HG03025 (cell line): ENCODE data around the gene SCP2D1.

Source experiments
- ATAC-seq: cut with Tn5 transposase; IDR thresholded peaks from one replicate; pipeline ENCODE4 v1.9.1; 2021; ENCODE audit warnings: mild to moderate bottlenecking, moderate library complexity; ENCODE audit not compliant: unreplicated experiment, low FRiP score

Gene SCP2D1

DNA sequence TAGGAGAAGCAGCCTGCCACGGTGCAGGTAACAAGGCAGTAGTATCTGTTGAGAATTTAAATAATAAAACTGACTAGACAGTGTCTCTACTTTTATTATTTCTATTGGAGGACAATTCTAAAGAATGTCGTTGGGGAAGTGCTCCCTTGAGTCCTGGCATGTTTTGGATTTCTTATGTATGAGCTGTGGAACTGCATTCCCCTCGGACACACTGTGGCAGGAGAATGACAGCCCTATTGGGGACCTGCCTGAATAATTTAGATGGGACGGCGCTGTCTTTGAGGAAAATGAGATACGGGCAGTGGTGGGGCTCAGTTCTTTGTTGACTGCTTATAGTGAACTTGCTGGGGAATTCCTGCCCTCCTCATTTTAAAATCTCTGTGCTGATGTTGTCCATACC is 2.4 kb upstream of the SCP2D1 start:
- no peak for ATAC-seq

- ATAC-seq: no peak
Measured at GRCh38 chr20:18811904-18812303, 1.7 kb upstream of the SCP2D1 start.

- ATAC-seq: no peak
Measured at GRCh38 chr20:18815194-18815942, 1.8 kb downstream of the SCP2D1 start.

GRCh38 chr20:18822832-18823231 is 9.2 kb downstream of the SCP2D1 start:
- no peak for ATAC-seq

DNA sequence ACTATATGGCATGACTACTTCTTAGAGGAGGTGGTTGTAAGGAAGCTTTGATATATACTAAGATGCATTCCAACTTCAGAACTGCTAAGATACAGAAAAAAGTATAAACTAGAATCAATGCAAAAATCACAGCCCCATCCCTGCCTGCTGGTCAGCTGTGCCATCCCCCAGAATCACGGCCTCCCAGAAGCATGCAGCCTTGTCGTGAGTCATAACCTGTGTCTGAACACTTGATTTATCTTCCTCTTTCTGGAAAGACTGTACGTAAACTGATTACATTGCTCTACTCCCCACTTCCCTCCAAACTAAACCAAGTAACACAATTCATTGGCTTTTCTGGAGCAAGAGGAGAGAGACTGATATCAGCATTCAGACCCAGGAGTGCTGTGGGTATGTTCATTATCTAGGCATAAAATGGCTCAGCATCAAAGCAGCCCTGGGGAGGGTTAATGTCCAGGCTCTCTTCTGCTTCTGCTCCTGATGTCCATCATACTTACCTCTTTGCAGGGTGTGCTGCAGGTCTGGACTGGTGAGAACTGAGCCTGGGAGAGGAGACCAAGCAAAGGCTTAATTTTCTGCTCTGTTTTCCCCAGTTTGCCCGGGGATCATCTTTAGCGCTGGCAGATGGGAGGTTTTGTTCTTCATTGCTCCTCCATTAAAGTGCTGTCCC is 18.4 kb downstream of the SCP2D1 start:
- no peak for ATAC-seq

GRCh38 chr20:18832546-18833200 is 19.1 kb downstream of the SCP2D1 start:
- no peak for ATAC-seq

GRCh38 chr20:18835466-18836256 is 22.1 kb downstream of the SCP2D1 start:
- ATAC-seq: no peak

- no peak for ATAC-seq
Measured at GRCh38 chr20:18837718-18838117, 24.1 kb downstream of the SCP2D1 start.

- ATAC-seq: no peak
Measured at GRCh38 chr20:18839507-18840247, 26.1 kb downstream of the SCP2D1 start.

- ATAC-seq: no peak
Measured at GRCh38 chr20:18840248-18840645, 26.7 kb downstream of the SCP2D1 start.

GRCh38 chr20:18845017-18845416 is 31.4 kb downstream of the SCP2D1 start:
- no peak for ATAC-seq

GRCh38 chr20:18847226-18847755 is 33.7 kb downstream of the SCP2D1 start:
- ATAC-seq: no peak

- ATAC-seq: no peak
Measured at GRCh38 chr20:18849131-18849530, 35.5 kb downstream of the SCP2D1 start.

GRCh38 chr20:18851629-18852028 is 38.0 kb downstream of the SCP2D1 start:
- no peak for ATAC-seq

- ATAC-seq: no peak
Measured at GRCh38 chr20:18852318-18852717, 38.7 kb downstream of the SCP2D1 start.

DNA sequence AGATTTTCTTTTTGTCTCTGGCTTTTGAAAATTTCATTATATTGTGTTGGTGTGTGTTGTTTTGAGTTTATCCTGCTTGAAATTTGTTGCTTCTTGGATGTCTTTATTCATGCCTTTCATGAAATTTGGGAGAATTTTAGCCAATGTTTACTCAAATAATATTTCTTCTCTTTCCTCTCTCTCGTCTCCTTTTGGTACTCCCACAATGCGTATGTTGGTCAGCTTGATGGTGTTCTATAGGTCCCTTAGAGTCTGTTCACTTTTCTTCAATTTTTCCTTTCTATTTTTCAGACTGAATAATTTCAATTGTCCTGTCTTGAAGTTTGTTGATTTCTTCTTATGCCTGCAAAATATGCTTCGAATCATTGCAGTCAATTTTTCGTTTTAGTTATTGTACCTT is 39.6 kb downstream of the SCP2D1 start:
- no peak for ATAC-seq

DNA sequence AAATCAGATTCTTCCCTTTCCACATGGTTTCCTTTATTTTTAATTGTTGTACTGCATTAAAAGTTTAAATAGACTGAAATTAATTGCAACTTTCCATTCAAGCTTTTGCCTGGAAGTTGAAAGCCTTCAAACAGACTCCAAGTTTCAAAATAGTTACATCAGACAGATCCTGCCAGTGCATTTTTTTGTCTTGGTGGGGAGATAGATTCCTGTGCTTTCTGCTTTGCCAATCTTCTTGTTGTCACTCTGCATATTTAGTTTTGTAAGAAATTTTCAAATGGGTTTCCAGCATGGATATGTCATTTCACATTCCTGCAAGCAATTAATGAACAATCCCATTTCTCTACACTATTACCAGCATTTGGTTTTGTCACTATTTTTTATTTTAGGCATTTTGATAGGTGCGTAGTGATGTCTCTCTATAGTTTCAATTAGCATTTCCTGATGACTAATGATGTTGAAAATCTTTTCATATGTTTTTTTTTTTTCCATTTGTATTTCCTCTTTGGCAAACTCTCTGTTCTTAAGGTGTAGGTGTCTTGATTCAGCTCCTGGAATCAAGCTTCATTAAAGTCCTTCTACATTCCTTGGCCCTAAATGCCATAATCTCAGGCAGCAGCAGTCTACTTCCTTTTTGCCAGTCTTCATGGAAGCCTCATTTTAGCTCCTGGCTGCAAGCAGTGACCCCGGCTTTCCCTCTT is 40.5 kb downstream of the SCP2D1 start:
- ATAC-seq: no peak

DNA sequence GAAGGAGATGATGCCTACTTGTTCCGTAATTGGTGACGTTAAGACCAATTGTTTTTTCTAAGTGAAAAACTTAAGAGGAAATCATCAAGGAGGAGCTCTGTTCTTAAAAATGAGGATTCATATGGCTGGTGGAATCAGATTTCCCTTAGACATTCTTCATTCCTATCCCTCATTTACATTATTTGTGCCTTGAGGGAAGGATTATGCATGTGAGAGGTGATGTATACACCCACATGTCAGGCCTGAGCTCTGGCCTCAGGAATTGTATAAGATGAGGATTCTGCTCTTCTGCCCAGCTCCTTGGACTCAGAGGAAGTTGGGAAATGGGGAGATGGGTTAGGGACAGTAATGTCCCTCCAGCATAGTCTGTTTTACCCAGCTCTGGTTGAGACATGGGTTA is 42.3 kb downstream of the SCP2D1 start:
- no peak for ATAC-seq

DNA sequence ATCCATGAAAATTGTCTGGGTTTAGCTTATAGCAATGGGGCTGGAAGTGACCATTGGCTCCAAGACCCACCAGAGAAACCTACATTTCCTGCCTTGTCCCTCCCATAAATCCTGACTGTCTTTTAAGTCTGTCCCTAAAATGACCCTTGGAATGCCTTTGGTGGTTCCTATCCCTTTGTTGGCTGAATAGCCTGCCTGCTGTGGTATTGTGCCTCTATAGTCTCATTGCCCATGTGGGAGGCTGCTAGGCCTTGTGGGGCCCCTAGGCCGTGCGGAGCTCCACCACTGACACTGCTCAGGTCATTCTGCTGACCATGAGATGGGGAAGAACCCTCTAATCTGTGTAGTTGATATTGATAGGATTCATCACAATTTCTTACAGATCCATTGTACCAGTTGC is 43.3 kb downstream of the SCP2D1 start:
- ATAC-seq: no peak
